Naive thymus-derived CD4-positive, alpha-beta T cell (primary cell): ENCODE results near the gene OBP2B. TPM values are rescaled to one million over a fixed set of nuclear protein-coding genes. Genes with fewer than 3 reads are reported as not detected.
"Not testable (repeated sequence)": the region's sequence is repeated elsewhere in the genome, so short reads cannot be mapped to it uniquely, and the experiment has no call there.

Experiments used
- ATAC-seq: fragments of 150-1000 bp; cut with Tn5 transposase; 2 replicates; pipeline ENCODE4 v1.10.0; 2021; ENCODE audit warnings: mild to moderate bottlenecking, moderate library complexity
- CTCF ChIA-PET: fragments of 350-600 bp; sonication (Branson Sonifier 250); formaldehyde crosslinking; loops from one replicate; lab custom pipeline; 2021; ENCODE audit warnings: antibody characterized with exemption; lab: Charles Lee
- POLR2A ChIA-PET: fragments of 350-600 bp; sonication (Branson Sonifier 250); formaldehyde crosslinking; loops from one replicate; lab custom pipeline; 2021; ENCODE audit warnings: antibody characterized with exemption, inconsistent platforms; lab: Charles Lee
- DNase-seq, 9 donors: peaks; one replicate each; pipeline versions ENCODE4 v3.0.0 to v3.0.0-alpha.2; 2020 to 2022; ENCODE audit warnings: mixed read lengths in 1 of 9
- H3K27ac ChIP-seq: one replicate; pipeline ENCODE4 v1.7.0; 2013; ENCODE audit warnings: mild to moderate bottlenecking, low read depth, low read length, moderate library complexity
- H3K27me3 ChIP-seq, 2 donors: one replicate each; pipeline ENCODE4 v1.7.0; 2013; ENCODE audit warnings: low read length in 2 of 2, mild to moderate bottlenecking in 2 of 2, moderate library complexity in 2 of 2; ENCODE audit not compliant: control insufficient read depth in 2 of 2, insufficient read depth in 2 of 2
- H3K36me3 ChIP-seq, 3 experiments: 1 replicate in 2 of 3; 2 replicates in 1 of 3; pipeline ENCODE4 v1.7.0; 2013; ENCODE audit warnings: low read length in 3 of 3, mild to moderate bottlenecking in 3 of 3, moderate library complexity in 1 of 3; ENCODE audit not compliant: insufficient read depth in 3 of 3, control insufficient read depth in 2 of 3
- H3K4me1 ChIP-seq, 2 donors: one replicate each; pipeline ENCODE4 v1.7.0; 2013; ENCODE audit warnings: low read length in 2 of 2, mild to moderate bottlenecking in 2 of 2, moderate library complexity in 1 of 2; ENCODE audit not compliant: control insufficient read depth in 2 of 2, insufficient read depth in 2 of 2
- H3K4me3 ChIP-seq: 2 replicates; pipeline ENCODE4 v1.7.0; 2013; ENCODE audit warnings: mild to moderate bottlenecking, low read length
- H3K9me3 ChIP-seq, 3 experiments: 1 replicate in 2 of 3; 2 replicates in 1 of 3; pipeline ENCODE4 v1.7.0; 2013; ENCODE audit warnings: low read length in 3 of 3; ENCODE audit not compliant: control insufficient read depth in 2 of 3
- H3K27ac Mint-ChIP-seq, 9 donors: one replicate each; pipeline ENCODE4 v1.8.0; 2020 to 2022; ENCODE audit warnings: mixed read lengths in 9 of 9, mild to moderate bottlenecking in 8 of 9, moderate library complexity in 5 of 9, inconsistent platforms in 2 of 9
- H3K27me3 Mint-ChIP-seq, 5 donors: one replicate each; pipeline ENCODE4 v1.8.0; 2021 to 2022; ENCODE audit warnings: mixed read lengths in 5 of 5, mild to moderate bottlenecking in 1 of 5
- H3K36me3 Mint-ChIP-seq, 5 donors: one replicate each; pipeline ENCODE4 v1.8.0; 2020 to 2022; ENCODE audit warnings: mixed read lengths in 5 of 5, mild to moderate bottlenecking in 3 of 5, inconsistent platforms in 1 of 5
- H3K4me1 Mint-ChIP-seq, 7 donors: one replicate each; pipeline ENCODE4 v1.8.0; 2020 to 2022; ENCODE audit warnings: mixed read lengths in 7 of 7, mild to moderate bottlenecking in 3 of 7, inconsistent platforms in 1 of 7
- H3K4me3 Mint-ChIP-seq, 10 donors: one replicate each; pipeline ENCODE4 v1.8.0; 2020 to 2022; ENCODE audit warnings: mild to moderate bottlenecking in 10 of 10, mixed read lengths in 10 of 10, moderate library complexity in 6 of 10, inconsistent platforms in 2 of 10
- H3K9me3 Mint-ChIP-seq, 11 donors: one replicate each; pipeline ENCODE4 v1.8.0; 2020 to 2022; ENCODE audit warnings: mixed read lengths in 11 of 11, mild to moderate bottlenecking in 4 of 11, inconsistent platforms in 1 of 11, moderate library complexity in 1 of 11
- intact Hi-C, 2 donors: fragments of 100-400 bp; cut with micrococcal nuclease; formaldehyde crosslinking; loops; one replicate each; pipeline ENCODE4 v1.15.1; 2023
- polyA plus RNA-seq, 2 donors: library from polyadenylated mRNA; unstranded; fragments of 300-500 nt; fragmentation: Illumina TruSeq; gene quantifications; one replicate each; pipeline ENCODE4 v1.2.3, GENCODE V29; 2021
- total RNA-seq, 6 experiments: library from RNA in 5 of 6; stranded (reverse) in 5 of 6; gene quantifications; 1 replicate in 5 of 6; 2 replicates in 1 of 6; pipeline ENCODE4 v1.2.3 and lab custom pipeline; 2021 to 2026

OBP2B gene
- total and polyA plus RNA-seq, 7 experiments from 2014 or later: not detected

- intact Hi-C loops, CTCF ChIA-PET: not testable (repeated sequence)
These were observed 19.6 kb upstream of the OBP2B start for GRCh38 chr9:133228474-133229193.

GRCh38 chr9:133227996-133228395 is 18.9 kb upstream of the OBP2B start:
- H3K4me3 Mint-ChIP-seq, H3K27ac ChIP-seq, POLR2A ChIA-PET, intact Hi-C loops, H3K36me3 Mint-ChIP-seq, H3K27me3 ChIP-seq, H3K36me3 ChIP-seq, H3K9me3 ChIP-seq, H3K4me1 Mint-ChIP-seq, ATAC-seq, CTCF ChIA-PET, H3K4me1 ChIP-seq, DNase-seq, H3K27ac Mint-ChIP-seq, H3K9me3 Mint-ChIP-seq, H3K4me3 ChIP-seq: not testable (repeated sequence)
- peaks cover 0 to 18% (median 7%) of the 10 kb centered on the region in 5 donors for H3K27me3 Mint-ChIP-seq

More at GRCh38 chr9:133228474-133229193, 19.6 kb upstream of the OBP2B start:
- H3K4me1 ChIP-seq, H3K27ac ChIP-seq, H3K36me3 ChIP-seq, H3K4me1 Mint-ChIP-seq, H3K36me3 Mint-ChIP-seq, H3K27ac Mint-ChIP-seq, H3K9me3 Mint-ChIP-seq, H3K4me3 ChIP-seq, DNase-seq, H3K27me3 ChIP-seq, H3K4me3 Mint-ChIP-seq, POLR2A ChIA-PET, H3K9me3 ChIP-seq, ATAC-seq: not testable (repeated sequence)
- peaks cover 0 to 12% (median 4%) of the 10 kb centered on the region in 5 donors for H3K27me3 Mint-ChIP-seq

GRCh38 chr9:133227242-133227860 is 18.3 kb upstream of the OBP2B start:
- Mint-ChIP-seq H3K27me3 (peaks cover 0 to 20% (median 7%) of the 10 kb centered on the region in 5 donors), H3K9me3 (peaks cover 0 to 3% (median 0%) of the 10 kb centered on the region in 11 donors), H3K4me1 (no peaks in the 10 kb centered on the region), H3K27ac (no peak overlapping the region), H3K4me3 (no peak overlapping the region), H3K36me3 (no peaks in the 10 kb centered on the region)
- Histone ChIP-seq H3K27ac (no peak overlapping the region), H3K9me3 (no peaks in the 10 kb centered on the region), H3K27me3 (no peaks in the 10 kb centered on the region), H3K4me1 (no peaks in the 10 kb centered on the region), H3K4me3 (no peak overlapping the region), H3K36me3 (no peaks in the 10 kb centered on the region)
- CTCF ChIA-PET: no interaction called here
- no peak for DNase-seq
- no peak for ATAC-seq
- POLR2A ChIA-PET: no interaction called here
- intact Hi-C loops: no loop called here

- no peaks in the 10 kb centered on the region for H3K36me3 ChIP-seq
- no peak overlapping the region for H3K4me3 Mint-ChIP-seq
- H3K27me3 Mint-ChIP-seq: peaks cover 0 to 20% (median 6%) of the 10 kb centered on the region in 5 donors
- no peaks in the 10 kb centered on the region for H3K27me3 ChIP-seq
- intact Hi-C loops: no loop called here
- H3K4me1 Mint-ChIP-seq: no peaks in the 10 kb centered on the region
- ATAC-seq (no peak), DNase-seq (no peak)
- H3K4me1 ChIP-seq: no peaks in the 10 kb centered on the region
- ChIA-PET CTCF (no interaction called here), POLR2A (no interaction called here)
- no peak overlapping the region for H3K4me3 ChIP-seq
- H3K27ac ChIP-seq: no peak overlapping the region
- no peak overlapping the region for H3K27ac Mint-ChIP-seq
- H3K36me3 Mint-ChIP-seq: no peaks in the 10 kb centered on the region
- peaks cover 0 to 3% (median 0%) of the 10 kb centered on the region in 11 donors for H3K9me3 Mint-ChIP-seq
- no peaks in the 10 kb centered on the region for H3K9me3 ChIP-seq
These were observed 17.4 kb upstream of the OBP2B start for GRCh38 chr9:133226219-133227171.

GRCh38 chr9:133225171-133226011 is 16.3 kb upstream of the OBP2B start:
- no peak overlapping the region for H3K27ac Mint-ChIP-seq
- Histone ChIP-seq H3K4me3 (no peak overlapping the region), H3K27me3 (no peaks in the 10 kb centered on the region), H3K9me3 (no peaks in the 10 kb centered on the region), H3K36me3 (no peaks in the 10 kb centered on the region), H3K4me1 (no peaks in the 10 kb centered on the region), H3K27ac (no peak overlapping the region)
- H3K27me3 Mint-ChIP-seq: peaks cover 5 to 28% (median 13%) of the 10 kb centered on the region in 5 donors
- H3K4me3 Mint-ChIP-seq: no peak overlapping the region
- ATAC-seq: no peak
- no peaks in the 10 kb centered on the region for H3K36me3 Mint-ChIP-seq
- POLR2A ChIA-PET: no interaction called here
- H3K9me3 Mint-ChIP-seq: peaks cover 0 to 3% (median 0%) of the 10 kb centered on the region in 11 donors
- intact Hi-C loops: no loop called here
- CTCF ChIA-PET: no interaction called here
- peak in 1 of 9 donors; percentile 15 for DNase-seq
- H3K4me1 Mint-ChIP-seq: no peaks in the 10 kb centered on the region

GRCh38 chr9:133224762-133225161 is 15.7 kb upstream of the OBP2B start:
- intact Hi-C loops: no loop called here
- Mint-ChIP-seq H3K4me1 (no peaks in the 10 kb centered on the region), H3K27me3 (peaks cover 6 to 34% (median 20%) of the 10 kb centered on the region in 5 donors), H3K36me3 (no peaks in the 10 kb centered on the region), H3K27ac (no peak overlapping the region), H3K9me3 (no peaks in the 10 kb centered on the region), H3K4me3 (no peak overlapping the region)
- DNase-seq: no peak
- Histone ChIP-seq H3K36me3 (no peaks in the 10 kb centered on the region), H3K27ac (no peak overlapping the region), H3K4me3 (no peak overlapping the region), H3K27me3 (no peaks in the 10 kb centered on the region), H3K4me1 (no peaks in the 10 kb centered on the region), H3K9me3 (no peaks in the 10 kb centered on the region)
- no peak for ATAC-seq
- POLR2A ChIA-PET: no interaction called here
- CTCF ChIA-PET: no interaction called here
